WERI-Rb-1 (cell line): Measurements from ENCODE around the gene LRRC37A3.
"Not testable (repeated sequence)": the region's sequence is repeated elsewhere in the genome, so short reads cannot be mapped to it uniquely, and the experiment has no call there.

Experiments used
- DNase-seq: peaks from one replicate; pipeline ENCODE4 v3.0.0-alpha.2; 2020
- H3K27ac ChIP-seq: fragments of 250-450 bp; sonication (Bioruptor Pico); 2 replicates; pipeline ENCODE4 v1.5.1; 2020; ENCODE audit warnings: mild to moderate bottlenecking, moderate library complexity
- H3K27me3 ChIP-seq: fragments of 250-450 bp; sonication (Bioruptor Pico); 2 replicates; pipeline ENCODE4 v1.5.1; 2021; ENCODE audit warnings: mild to moderate bottlenecking, low read depth, moderate library complexity; ENCODE audit not compliant: insufficient read depth, severe bottlenecking
- H3K36me3 ChIP-seq: fragments of 250-450 bp; sonication (Bioruptor Pico); 2 replicates; pipeline ENCODE4 v1.5.1; 2020; ENCODE audit warnings: mild to moderate bottlenecking, moderate library complexity
- H3K4me3 ChIP-seq: 2 replicates; pipeline ENCODE4 v1.5.1; 2011; ENCODE audit warnings: low read depth, mild to moderate bottlenecking, control low read depth, low read length
- H3K9me3 ChIP-seq: fragments of 250-450 bp; sonication (Bioruptor Pico); 2 replicates; pipeline ENCODE4 v1.5.1; 2021; ENCODE audit warnings: mild to moderate bottlenecking, moderate library complexity; ENCODE audit not compliant: severe bottlenecking

The LRRC37A3 gene

DNA sequence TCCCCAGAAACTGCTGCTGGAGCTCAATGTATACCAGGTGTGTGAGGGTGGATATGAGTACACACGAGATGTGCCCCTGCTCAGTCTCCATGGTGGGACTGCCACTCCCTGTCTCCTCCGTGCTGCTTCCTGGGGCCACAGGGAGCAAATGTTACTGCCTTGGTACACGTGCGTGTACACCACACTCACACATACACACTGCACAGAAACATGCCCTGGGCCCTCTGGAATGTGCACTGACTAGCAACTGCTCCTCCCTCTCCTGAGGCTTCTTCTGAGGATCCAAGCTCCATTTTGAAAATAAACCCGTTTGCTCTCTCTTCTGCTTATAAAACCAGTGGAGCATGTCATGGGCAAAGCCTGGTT is 103.5 kb downstream of the LRRC37A3 start:
- H3K9me3 ChIP-seq, H3K27ac ChIP-seq, DNase-seq, H3K27me3 ChIP-seq, H3K36me3 ChIP-seq, H3K4me3 ChIP-seq: not testable (repeated sequence)

- H3K4me3 ChIP-seq, H3K36me3 ChIP-seq, H3K9me3 ChIP-seq, H3K27me3 ChIP-seq, DNase-seq, H3K27ac ChIP-seq: not testable (repeated sequence)
Measured at GRCh38 chr17:64814993-64815832, 104.1 kb downstream of the LRRC37A3 start.

- not testable (repeated sequence) for H3K27ac ChIP-seq, H3K27me3 ChIP-seq, H3K9me3 ChIP-seq, H3K4me3 ChIP-seq, DNase-seq, H3K36me3 ChIP-seq
Measured at GRCh38 chr17:64808178-64808977, 110.9 kb downstream of the LRRC37A3 start.
